ENCODE results near the gene POLR2L.

- TF ChIP-seq CTCF (IDR thresholded peaks at IDR 0.05) (no peak), POLR2A (IDR thresholded peaks at IDR 0.05) (no peak)
Measured at GRCh38 chr11:876545-876944, 34.2 kb upstream of the POLR2L start.

Measured in uterus (tissue), 2 donors.